MM.1S (cell line): ENCODE results near the gene PRR14.

Source experiments
- CTCF ChIP-seq: fragments of 300-600 bp; sonication (generic); IDR thresholded peaks from 2 replicates; pipeline ENCODE4 v1.5.1; 2016; ENCODE audit warnings: antibody characterized with exemption, low read length, mixed read lengths
- EZH2 ChIP-seq: fragments of 300-600 bp; sonication (generic); optimal IDR thresholded peaks from 2 replicates; pipeline ENCODE3; 2017; ENCODE audit warnings: low read depth, mild to moderate bottlenecking, antibody characterized with exemption, low read length, mixed read lengths
- EZH2phosphoT487 ChIP-seq: fragments of 300-600 bp; sonication (generic); IDR thresholded peaks from 2 replicates; pipeline ENCODE4 v1.6.1; 2018; ENCODE audit warnings: antibody characterized with exemption, low read length

- TF ChIP-seq CTCF, result no peak
- TF ChIP-seq EZH2, result no peak
- TF ChIP-seq EZH2phosphoT487, result no peak
These were observed 9.3 kb upstream of the PRR14 start for GRCh38 chr16:30641378-30641982.
